Measurements from ENCODE around the gene PLCB2.

- TF ChIP-seq POLR2A (IDR thresholded peaks at IDR 0.05; ENCODE audit: low read depth, low read length) (no peak), POLR2AphosphoS5 (IDR thresholded peaks at IDR 0.05; ENCODE audit: insufficient read depth, low read depth, low read length) (no peak), EZH2 (IDR thresholded peaks at IDR 0.05; ENCODE audit: borderline replicate concordance, low read depth, low read length, severe bottlenecking) (no peak), JUN (IDR thresholded peaks at IDR 0.05; ENCODE audit: borderline replicate concordance, insufficient read depth, insufficient read length, low read depth) (no peak), MAX (IDR thresholded peaks at IDR 0.05; ENCODE audit: insufficient read depth, insufficient read length) (no peak)
- TF ChIP-seq, protein P1, sequence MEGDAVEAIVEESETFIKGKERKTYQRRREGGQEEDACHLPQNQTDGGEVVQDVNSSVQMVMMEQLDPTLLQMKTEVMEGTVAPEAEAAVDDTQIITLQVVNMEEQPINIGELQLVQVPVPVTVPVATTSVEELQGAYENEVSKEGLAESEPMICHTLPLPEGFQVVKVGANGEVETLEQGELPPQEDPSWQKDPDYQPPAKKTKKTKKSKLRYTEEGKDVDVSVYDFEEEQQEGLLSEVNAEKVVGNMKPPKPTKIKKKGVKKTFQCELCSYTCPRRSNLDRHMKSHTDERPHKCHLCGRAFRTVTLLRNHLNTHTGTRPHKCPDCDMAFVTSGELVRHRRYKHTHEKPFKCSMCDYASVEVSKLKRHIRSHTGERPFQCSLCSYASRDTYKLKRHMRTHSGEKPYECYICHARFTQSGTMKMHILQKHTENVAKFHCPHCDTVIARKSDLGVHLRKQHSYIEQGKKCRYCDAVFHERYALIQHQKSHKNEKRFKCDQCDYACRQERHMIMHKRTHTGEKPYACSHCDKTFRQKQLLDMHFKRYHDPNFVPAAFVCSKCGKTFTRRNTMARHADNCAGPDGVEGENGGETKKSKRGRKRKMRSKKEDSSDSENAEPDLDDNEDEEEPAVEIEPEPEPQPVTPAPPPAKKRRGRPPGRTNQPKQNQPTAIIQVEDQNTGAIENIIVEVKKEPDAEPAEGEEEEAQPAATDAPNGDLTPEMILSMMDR (IDR thresholded peaks at IDR 0.05; ENCODE audit: extremely low read depth in 1 of 2, insufficient read depth in 1 of 2, low read depth in 1 of 2, low read length in 2 of 2), result no peak
Observed at GRCh38 chr15:40251486-40252140, 56.1 kb downstream of the PLCB2 start.

All from endothelial cell of umbilical vein (primary cell).